Effector memory CD4-positive, alpha-beta T cell (primary cell): ENCODE results near the gene HCN1.

Source experiments
- DNase-seq, 3 donors: peaks; one replicate each; pipeline ENCODE4 v3.0.0-alpha.2; 2020
- H3K27ac ChIP-seq: 2 replicates; pipeline ENCODE4 v1.7.0; 2013; ENCODE audit warnings: mild to moderate bottlenecking, low read length, moderate library complexity; ENCODE audit not compliant: insufficient read depth, poor library complexity, severe bottlenecking
- H3K27me3 ChIP-seq: replicated peaks from 2 replicates; pipeline ENCODE4 v1.7.0; 2013; ENCODE audit warnings: mild to moderate bottlenecking, low read length; ENCODE audit not compliant: insufficient read depth, control insufficient read depth, poor library complexity, severe bottlenecking
- H3K36me3 ChIP-seq: 2 replicates; pipeline ENCODE4 v1.7.0; 2013; ENCODE audit warnings: mild to moderate bottlenecking, low read length, moderate library complexity; ENCODE audit not compliant: control insufficient read depth, insufficient read depth
- H3K4me1 ChIP-seq: 2 replicates; pipeline ENCODE4 v1.7.0; 2013; ENCODE audit warnings: low read length, mild to moderate bottlenecking; ENCODE audit not compliant: control insufficient read depth, insufficient read depth, poor library complexity, severe bottlenecking
- H3K4me3 ChIP-seq: 2 replicates; pipeline ENCODE4 v1.7.0; 2013; ENCODE audit warnings: low read length, low read depth, mild to moderate bottlenecking; ENCODE audit not compliant: insufficient read depth, poor library complexity, severe bottlenecking
- H3K9me3 ChIP-seq: 2 replicates; pipeline ENCODE4 v1.7.0; 2013; ENCODE audit warnings: mild to moderate bottlenecking, low read length, moderate library complexity; ENCODE audit not compliant: control insufficient read depth
- total RNA-seq, 3 donors: gene quantifications; one replicate each; lab custom pipeline; 2026; lab: John Stamatoyannopoulos, UW

HCN1 gene
- 0 reads per million in 3 donors for total RNA-seq

DNA sequence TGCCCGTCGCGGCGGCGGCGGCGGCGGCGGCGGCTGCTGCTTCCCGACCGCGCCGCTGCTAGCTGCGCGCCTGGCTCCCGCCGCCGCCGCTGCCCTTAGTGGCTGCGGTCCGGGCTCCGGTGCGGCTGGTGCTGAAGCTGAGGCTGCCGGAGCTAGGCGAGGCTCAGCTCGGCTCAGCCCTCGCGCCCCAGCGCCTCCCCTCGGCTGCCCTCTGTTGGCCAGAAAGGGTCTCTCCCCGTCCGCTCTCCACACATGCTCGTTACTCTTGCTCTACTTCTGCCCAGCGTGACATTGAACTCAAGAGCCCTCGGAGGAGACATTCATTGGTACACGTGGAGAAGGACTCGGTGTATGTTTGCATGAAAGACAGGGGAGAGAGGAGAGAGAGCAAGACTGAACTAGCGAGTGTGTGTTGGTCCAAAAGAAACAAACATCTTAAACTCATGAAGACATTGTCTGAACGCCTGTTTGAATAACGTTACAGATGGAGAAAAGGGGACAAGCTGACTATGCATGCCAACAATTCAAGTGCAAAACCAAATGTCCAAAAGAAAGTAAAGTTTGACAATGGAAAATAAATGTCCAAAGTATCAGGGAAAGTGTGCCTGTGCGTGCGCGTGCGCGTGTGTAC lies at the start of gene HCN1:
Gene HCN1, minus strand, starts transcription at position 175 of the 631 bp plus-strand sequence.
- Histone ChIP-seq H3K9me3 (no peaks in the 10 kb centered on the region), H3K4me3 (no peak within 1 kb of the TSS)
- DNase-seq, result no peak

DNA sequence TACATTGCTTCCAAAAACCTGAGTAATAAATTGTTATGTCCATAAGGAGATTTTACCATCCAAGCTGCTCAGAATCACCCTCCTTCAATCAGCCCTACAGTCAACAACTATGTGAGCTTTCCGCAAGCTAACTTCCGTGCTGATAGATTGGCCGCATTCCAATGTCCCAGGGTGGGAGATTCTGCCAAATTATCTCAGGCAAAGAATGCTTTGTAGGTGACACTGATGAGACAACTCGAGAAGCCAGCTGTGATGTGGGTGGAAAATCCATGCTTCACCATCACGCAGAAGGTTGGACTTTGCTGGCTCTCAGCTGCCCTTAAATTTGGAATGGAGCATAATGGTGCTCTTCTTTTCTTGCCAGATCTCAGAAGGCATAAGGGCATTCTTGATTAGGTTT lies 44.9 kb upstream of the HCN1 start:
- H3K36me3 ChIP-seq, result no peaks in the 10 kb centered on the region
- H3K27me3 ChIP-seq, result no peaks in the 10 kb centered on the region
- H3K9me3 ChIP-seq, result no peaks in the 10 kb centered on the region
- H3K4me3 ChIP-seq, result no peak overlapping the region
- H3K27ac ChIP-seq, result no peak overlapping the region
- no peak for DNase-seq
- H3K4me1 ChIP-seq, result no peaks in the 10 kb centered on the region

More for the DNA sequence above, at the start of gene HCN1:
- H3K27me3 ChIP-seq, result no peaks in the 10 kb centered on the region
- H3K27ac ChIP-seq, result no peak within 1 kb of the TSS
- no peaks in the 10 kb centered on the region for H3K4me1 ChIP-seq
- H3K36me3 ChIP-seq, result no peaks in the 10 kb centered on the region

DNA sequence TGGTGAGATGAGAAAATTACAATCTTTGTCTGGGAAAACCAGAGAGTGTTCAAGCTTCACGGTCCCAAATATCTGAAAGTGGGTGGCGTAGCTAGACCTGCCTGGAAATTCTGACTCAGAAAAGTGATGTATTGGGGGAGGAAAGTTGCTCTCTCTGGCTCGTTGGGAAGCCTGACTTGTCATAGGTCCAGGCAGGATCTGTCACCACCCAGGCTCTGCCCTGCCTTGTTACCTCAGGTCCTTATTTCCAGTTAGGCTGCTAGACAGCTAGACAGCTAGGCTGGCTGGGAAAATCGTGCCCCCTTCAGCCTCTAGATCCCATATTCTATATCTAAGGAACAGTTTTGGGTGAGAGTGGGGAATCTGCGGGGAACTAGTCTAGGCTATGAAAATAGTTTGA lies 41.0 kb upstream of the HCN1 start:
- Histone ChIP-seq H3K27ac (no peak overlapping the region), H3K4me1 (no peaks in the 10 kb centered on the region), H3K9me3 (no peaks in the 10 kb centered on the region), H3K4me3 (no peak overlapping the region), H3K36me3 (no peaks in the 10 kb centered on the region), H3K27me3 (no peaks in the 10 kb centered on the region)
- no peak for DNase-seq

DNA sequence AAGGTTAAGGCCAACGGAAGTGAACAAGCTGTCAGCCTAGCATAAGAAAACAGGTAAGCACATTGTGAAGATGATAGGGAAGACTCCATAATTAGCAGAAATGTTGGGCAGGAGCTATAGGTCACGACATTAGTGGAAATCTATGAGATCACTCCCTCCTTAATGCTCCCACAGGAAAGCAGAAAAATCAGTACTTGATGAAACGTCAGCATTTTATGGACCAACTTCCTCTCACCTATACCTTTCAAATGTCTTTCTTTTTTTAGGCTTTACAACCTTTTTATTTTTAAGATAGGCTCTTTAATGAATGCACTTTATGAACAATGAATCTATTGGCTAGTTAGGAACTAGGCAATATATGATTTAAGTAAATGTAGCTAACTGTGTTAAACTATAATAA lies 29.4 kb upstream of the HCN1 start:
- Histone ChIP-seq H3K36me3 (no peaks in the 10 kb centered on the region), H3K4me1 (no peaks in the 10 kb centered on the region), H3K27ac (no peak overlapping the region), H3K27me3 (no peaks in the 10 kb centered on the region), H3K4me3 (no peak overlapping the region), H3K9me3 (no peaks in the 10 kb centered on the region)
- no peak for DNase-seq

DNA sequence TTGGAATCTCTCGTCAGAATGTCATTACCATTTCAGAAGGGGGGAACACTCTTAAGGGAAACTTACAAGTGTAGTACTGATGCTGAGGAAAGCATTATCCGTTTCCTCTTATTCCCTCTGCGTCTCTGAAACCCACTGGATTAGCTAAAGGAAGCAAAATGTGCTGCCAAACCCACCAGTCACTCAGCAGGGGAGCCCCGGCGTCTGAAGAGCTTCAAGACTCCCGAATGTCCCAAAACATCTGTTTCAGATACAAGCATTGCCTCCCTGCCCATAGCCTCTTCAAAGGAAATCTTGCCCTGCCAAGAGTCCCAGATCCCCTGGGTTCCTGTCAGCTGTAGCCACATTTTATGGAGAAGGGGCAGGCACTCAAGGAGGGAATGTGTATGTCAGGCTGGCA lies 1.0 kb upstream of the HCN1 start:
- H3K27me3 ChIP-seq, result no peaks in the 10 kb centered on the region
- no peaks in the 10 kb centered on the region for H3K4me1 ChIP-seq
- no peak for DNase-seq

DNA sequence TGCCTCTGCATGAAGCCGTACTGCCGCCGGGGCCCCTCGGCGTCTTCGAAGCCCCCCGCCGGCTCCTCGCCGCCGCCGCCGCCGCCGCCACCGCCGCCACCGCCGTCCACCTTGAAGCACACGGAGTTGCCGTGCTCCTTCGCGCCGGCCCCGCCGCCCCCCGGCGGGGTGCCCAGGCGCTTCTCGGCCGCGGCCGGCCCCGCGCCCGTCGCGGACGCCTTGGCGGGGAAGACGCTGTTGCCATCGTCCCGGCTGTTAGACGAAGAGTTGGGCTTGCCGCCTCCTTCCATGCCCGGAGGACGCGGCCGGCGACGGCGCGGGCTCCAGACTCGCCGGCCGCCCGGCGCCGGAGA lies 400 bp downstream of the HCN1 start:
- no peak overlapping the region for H3K27ac ChIP-seq
- H3K9me3 ChIP-seq, result no peaks in the 10 kb centered on the region
- H3K4me1 ChIP-seq, result no peaks in the 10 kb centered on the region
- no peak for DNase-seq
- H3K4me3 ChIP-seq, result no peak overlapping the region
- H3K27me3 ChIP-seq, result no peaks in the 10 kb centered on the region
- H3K36me3 ChIP-seq, result no peaks in the 10 kb centered on the region

More for the DNA sequence above, 1.0 kb upstream of the HCN1 start:
- H3K9me3 ChIP-seq, result no peaks in the 10 kb centered on the region
- no peak overlapping the region for H3K4me3 ChIP-seq
- no peaks in the 10 kb centered on the region for H3K36me3 ChIP-seq
- H3K27ac ChIP-seq, result no peak overlapping the region

DNA sequence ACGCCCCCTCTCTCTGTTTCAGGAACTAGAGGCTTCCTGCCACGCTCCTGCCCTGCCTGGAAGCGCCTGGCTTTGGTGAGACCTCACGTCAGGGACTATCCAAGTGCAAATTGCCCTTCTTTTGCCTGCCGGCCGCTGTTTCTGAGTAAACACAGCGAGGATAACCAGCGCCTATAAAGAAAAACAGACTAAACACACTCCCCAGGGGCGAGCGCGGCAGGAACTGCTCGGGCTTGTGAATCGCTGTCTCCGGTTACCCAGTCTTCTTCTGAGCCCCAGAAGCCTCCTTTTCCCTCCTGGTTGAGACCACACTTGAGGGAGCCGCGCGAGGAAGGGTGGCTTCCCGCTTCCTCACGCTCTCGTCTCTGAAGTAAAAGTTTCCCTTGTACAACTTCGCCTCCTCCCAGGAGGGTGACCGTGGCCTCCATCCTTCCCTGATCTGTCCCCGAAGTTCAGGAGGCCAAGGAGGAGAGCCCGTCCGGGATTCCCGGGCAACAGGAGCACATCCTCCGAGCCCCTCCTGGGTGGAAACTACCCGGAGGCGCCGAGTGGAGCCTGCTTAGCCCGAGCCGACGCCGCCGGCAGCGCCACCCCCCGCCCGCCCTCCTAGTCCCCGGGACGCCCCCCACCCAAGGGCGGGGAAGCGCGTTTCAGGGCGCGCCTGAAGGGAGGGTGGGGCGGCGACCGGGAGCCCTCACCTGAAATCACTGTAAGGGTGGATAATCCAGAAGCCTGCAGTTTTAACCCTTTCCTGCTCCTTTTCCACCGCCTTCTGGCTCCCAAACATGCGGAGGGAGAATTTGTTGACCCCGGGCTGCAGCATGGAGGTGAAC lies 993 bp downstream of the HCN1 start:
- Histone ChIP-seq H3K27ac (no peak overlapping the region), H3K4me3 (no peak overlapping the region), H3K9me3 (no peaks in the 10 kb centered on the region), H3K27me3 (no peaks in the 10 kb centered on the region), H3K4me1 (no peaks in the 10 kb centered on the region), H3K36me3 (no peaks in the 10 kb centered on the region)
- DNase-seq, result no peak

DNA sequence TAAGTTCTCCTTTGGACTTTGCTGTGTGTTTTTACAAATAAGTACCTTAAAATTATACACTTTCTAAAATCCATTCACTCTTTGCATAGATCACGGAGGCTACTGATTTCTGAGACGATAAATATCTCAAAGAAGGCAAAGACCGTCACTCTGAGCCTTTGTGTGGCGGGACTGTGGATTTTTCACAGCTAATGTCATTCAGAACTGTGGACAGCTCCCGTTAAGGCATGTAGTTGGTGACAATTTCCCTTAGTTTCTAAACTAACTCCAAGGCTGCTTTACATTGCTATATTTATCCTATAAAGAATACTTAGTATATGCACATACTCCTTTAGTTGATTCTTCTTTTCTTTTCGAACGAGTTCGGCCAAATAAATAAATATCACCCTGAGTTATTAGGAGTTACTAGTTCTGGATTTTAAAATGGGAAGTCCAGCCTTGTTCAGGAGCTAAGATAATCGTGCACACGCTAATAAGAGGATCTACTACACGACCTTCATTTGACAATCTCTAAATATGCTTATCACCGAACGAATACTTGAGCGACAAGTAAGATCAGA lies 1.8 kb downstream of the HCN1 start:
- no peak overlapping the region for H3K4me3 ChIP-seq
- no peaks in the 10 kb centered on the region for H3K4me1 ChIP-seq
- H3K27me3 ChIP-seq, result no peaks in the 10 kb centered on the region
- H3K27ac ChIP-seq, result no peak overlapping the region
- no peaks in the 10 kb centered on the region for H3K36me3 ChIP-seq
- no peaks in the 10 kb centered on the region for H3K9me3 ChIP-seq
- DNase-seq, result no peak

DNA sequence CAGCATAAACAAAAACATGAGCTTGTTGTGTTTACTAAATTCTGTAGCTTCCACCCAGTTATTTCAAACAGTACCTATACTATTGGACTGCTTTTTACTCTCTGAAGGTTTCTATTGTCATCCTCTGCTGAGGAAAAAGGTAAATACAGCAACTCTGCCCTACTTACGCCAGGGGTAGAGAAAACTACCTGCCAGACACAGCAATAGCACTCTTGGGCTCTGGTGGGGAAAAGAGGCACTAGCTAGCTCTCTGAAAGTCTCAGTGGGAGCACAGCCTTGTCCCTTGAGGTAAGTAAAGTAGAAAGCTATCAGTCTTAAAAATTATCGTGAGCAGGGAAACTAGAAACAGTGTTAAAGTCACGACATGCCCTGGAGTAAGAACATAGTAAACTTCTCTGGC lies 3.7 kb downstream of the HCN1 start:
- no peaks in the 10 kb centered on the region for H3K4me1 ChIP-seq
- no peaks in the 10 kb centered on the region for H3K27me3 ChIP-seq
- no peak overlapping the region for H3K27ac ChIP-seq
- H3K9me3 ChIP-seq, result no peaks in the 10 kb centered on the region
- H3K36me3 ChIP-seq, result no peaks in the 10 kb centered on the region
- H3K4me3 ChIP-seq, result no peak overlapping the region
- DNase-seq, result no peak

DNA sequence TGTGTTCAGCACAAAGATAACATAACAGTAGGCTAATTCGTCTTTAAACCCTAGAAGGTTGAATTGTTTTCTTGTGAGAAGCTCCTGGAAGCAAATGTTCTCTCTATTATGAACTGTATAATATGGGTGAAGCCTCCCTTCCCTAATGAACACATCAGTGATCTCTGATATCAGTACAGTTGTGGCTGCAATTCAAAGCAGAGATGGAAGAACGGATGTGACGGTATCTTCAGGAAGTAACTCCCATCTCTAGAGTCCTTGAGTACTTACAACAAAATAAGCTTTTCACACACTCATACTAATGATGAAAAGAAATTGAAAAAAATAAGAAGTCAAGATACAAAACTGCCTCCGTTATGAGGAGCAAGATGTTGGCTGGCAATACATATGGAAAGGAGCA lies 4.5 kb downstream of the HCN1 start:
- Histone ChIP-seq H3K27me3 (no peaks in the 10 kb centered on the region), H3K9me3 (no peaks in the 10 kb centered on the region)
- no peak for DNase-seq

More for the DNA sequence above, 4.5 kb downstream of the HCN1 start:
- H3K4me1 ChIP-seq, result no peaks in the 10 kb centered on the region
- H3K4me3 ChIP-seq, result no peak overlapping the region
- H3K27ac ChIP-seq, result no peak overlapping the region
- no peaks in the 10 kb centered on the region for H3K36me3 ChIP-seq
